WTC11 (cell line): ENCODE results near the gene PIK3R2. TPM values are rescaled to one million over a fixed set of nuclear protein-coding genes. Genes with fewer than 3 reads are reported as not detected.
A peak's percentile ranks its signal among the peaks of the same experiment; 100 is the strongest.

ENCODE experiments used
- ATAC-seq: fragments of 200-7000 bp; cut with Tn5 transposase; 2 replicates; pipeline ENCODE4 v1.10.0; 2021; ENCODE audit warnings: mild to moderate bottlenecking, moderate library complexity
- CTCF ChIA-PET: fragments of 300-600 bp; sonication (Branson Sonifier 250); formaldehyde crosslinking; loops from one replicate; lab custom pipeline; 2021; ENCODE audit warnings: antibody characterized with exemption; lab: Charles Lee
- POLR2A ChIA-PET: fragments of 350-600 bp; sonication (Branson Sonifier 250); formaldehyde crosslinking; loops from one replicate; lab custom pipeline; 2021; ENCODE audit warnings: antibody characterized with exemption; lab: Charles Lee
- DNase-seq: peaks from one replicate; pipeline ENCODE4 v3.0.0; 2021; ENCODE audit warnings: low spot score
- H3K27ac Mint-ChIP-seq: 2 replicates; pipeline ENCODE4 v1.8.0; 2021; ENCODE audit warnings: mixed read lengths
- H3K27me3 Mint-ChIP-seq: 2 replicates; pipeline ENCODE4 v1.8.0; 2021; ENCODE audit warnings: low read depth, mild to moderate bottlenecking, moderate library complexity, mixed read lengths
- H3K36me3 Mint-ChIP-seq: 2 replicates; pipeline ENCODE4 v1.8.0; 2021; ENCODE audit warnings: mixed read lengths
- H3K4me1 Mint-ChIP-seq: 2 replicates; pipeline ENCODE4 v1.8.0; 2022; ENCODE audit warnings: mixed read lengths
- H3K4me3 Mint-ChIP-seq: 2 replicates; pipeline ENCODE4 v1.8.0; 2021; ENCODE audit warnings: mild to moderate bottlenecking, moderate library complexity, mixed read lengths
- H3K9me3 Mint-ChIP-seq: 2 replicates; pipeline ENCODE4 v1.8.0; 2021; ENCODE audit warnings: mixed read lengths
- ARID4B ChIP-seq: sonication (generic); formaldehyde crosslinking; IDR thresholded peaks from 2 replicates; pipeline ENCODE4 v1.8.0; 2023; ENCODE audit warnings: missing genetic modification reagents, mild to moderate bottlenecking, borderline replicate concordance
- ATF1 ChIP-seq: sonication (generic); formaldehyde crosslinking; IDR thresholded peaks from 2 replicates; pipeline ENCODE4 v1.8.1; 2023; ENCODE audit warnings: mild to moderate bottlenecking, moderate library complexity, missing genetic modification reagents
- CREM ChIP-seq: sonication (generic); formaldehyde crosslinking; IDR thresholded peaks from 2 replicates; pipeline ENCODE4 v1.8.1; 2022; ENCODE audit warnings: mild to moderate bottlenecking, missing genetic modification reagents, moderate library complexity
- E2F1 ChIP-seq: sonication (generic); formaldehyde crosslinking; IDR thresholded peaks from 2 replicates; pipeline ENCODE4 v1.8.0; 2022; ENCODE audit warnings: mild to moderate bottlenecking, missing genetic modification reagents
- GTF2I ChIP-seq: fragments of 250-450 bp; sonication (Bioruptor Pico); conservative IDR thresholded peaks from 2 replicates; pipeline ENCODE4 v1.4.0; 2021; ENCODE audit warnings: mild to moderate bottlenecking
- HMGXB4 ChIP-seq: sonication (generic); formaldehyde crosslinking; IDR thresholded peaks from 2 replicates; pipeline ENCODE4 v1.8.1; 2023; ENCODE audit warnings: mild to moderate bottlenecking, moderate library complexity, missing genetic modification reagents
- KAT7 ChIP-seq: sonication (generic); formaldehyde crosslinking; IDR thresholded peaks from 2 replicates; pipeline ENCODE4 v1.8.1; 2023; ENCODE audit warnings: missing genetic modification reagents, mild to moderate bottlenecking, borderline replicate concordance
- MLX ChIP-seq: sonication (generic); formaldehyde crosslinking; IDR thresholded peaks from 2 replicates; pipeline ENCODE4 v1.8.1; 2023; ENCODE audit warnings: mild to moderate bottlenecking, missing genetic modification reagents, moderate library complexity
- MYBL2 ChIP-seq: sonication (generic); formaldehyde crosslinking; IDR thresholded peaks from 2 replicates; pipeline ENCODE4 v1.8.1; 2023; ENCODE audit warnings: mild to moderate bottlenecking, moderate library complexity, missing genetic modification reagents
- NFYB ChIP-seq: sonication (generic); formaldehyde crosslinking; conservative IDR thresholded peaks from 2 replicates; pipeline ENCODE4 v1.8.0; 2022; ENCODE audit warnings: low read depth, missing genetic modification reagents
- RELA ChIP-seq: sonication (generic); formaldehyde crosslinking; IDR thresholded peaks from 2 replicates; pipeline ENCODE4 v1.8.1; 2022; ENCODE audit warnings: missing genetic modification reagents, mild to moderate bottlenecking, borderline replicate concordance
- SMAD3 ChIP-seq: sonication (generic); formaldehyde crosslinking; IDR thresholded peaks from 2 replicates; pipeline ENCODE4 v1.8.0; 2022; ENCODE audit warnings: missing genetic modification reagents, mild to moderate bottlenecking, borderline replicate concordance
- SP1 ChIP-seq: sonication (generic); formaldehyde crosslinking; conservative IDR thresholded peaks from 2 replicates; pipeline ENCODE4 v1.8.1; 2022; ENCODE audit warnings: missing genetic modification reagents
- TP53 ChIP-seq: sonication (generic); formaldehyde crosslinking; IDR thresholded peaks from 2 replicates; pipeline ENCODE4 v1.8.1; 2023; ENCODE audit warnings: mild to moderate bottlenecking, missing genetic modification reagents
- ZBTB21 ChIP-seq: sonication (generic); formaldehyde crosslinking; IDR thresholded peaks from 2 replicates; pipeline ENCODE4 v1.8.1; 2023; ENCODE audit warnings: mild to moderate bottlenecking, missing genetic modification reagents, borderline replicate concordance
- total RNA-seq: library from RNA; stranded (reverse); gene quantifications from 3 replicates; pipeline ENCODE4 v1.2.3, GENCODE V29; 2021
- TF ChIP-seq, protein P1 (sequence below): sonication (generic); formaldehyde crosslinking; conservative IDR thresholded peaks from 2 replicates; pipeline ENCODE4 v1.8.1; 2023; ENCODE audit warnings: mild to moderate bottlenecking, low read depth, missing genetic modification reagents, moderate library complexity
- TF ChIP-seq, protein P2 (sequence below): sonication (generic); formaldehyde crosslinking; IDR thresholded peaks from 2 replicates; pipeline ENCODE4 v1.8.0; 2022; ENCODE audit warnings: mild to moderate bottlenecking, missing genetic modification reagents

PIK3R2 gene
- total RNA-seq, 1 experiment from 2014 or later: 56.9 TPM

- TF ChIP-seq TP53: 0 out of 2 replicates have a peak, but pooled peaks have one; percentile 41
Measured at GRCh38 chr19:18202778-18203407, 49.9 kb downstream of the PIK3R2 start (continued).

DNA sequence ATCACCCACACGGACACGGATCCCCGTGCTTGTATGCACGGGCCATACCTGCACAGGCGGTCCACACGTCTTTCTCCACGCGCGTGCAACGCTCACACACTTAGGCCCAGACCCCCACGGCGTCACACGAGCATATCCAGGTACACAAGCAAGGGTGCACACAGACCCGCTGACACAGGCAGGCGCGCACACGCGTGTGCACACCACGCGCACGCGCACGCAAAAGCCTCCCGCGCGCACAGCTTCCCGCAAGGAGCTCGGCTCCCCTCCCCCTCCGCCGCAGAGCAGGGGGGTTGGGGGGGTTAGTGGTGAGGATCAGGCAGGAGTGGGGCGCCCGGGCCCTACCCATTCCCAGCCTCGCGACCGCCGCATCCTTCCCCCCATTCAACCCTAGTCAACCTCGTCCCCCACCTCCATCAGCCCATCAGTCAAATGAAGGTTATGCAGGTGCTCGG lies 50.5 kb downstream of the PIK3R2 start:
- Mint-ChIP-seq H3K4me1 (peaks cover 19% of the 10 kb centered on the region), H3K27me3 (no peaks in the 10 kb centered on the region), H3K27ac (peak overlapping the region; percentile 95), H3K4me3 (peak overlapping the region; percentile 95), H3K36me3 (peaks cover 24% of the 10 kb centered on the region), H3K9me3 (no peaks in the 10 kb centered on the region)
- TF ChIP-seq RELA (CRISPR knock-in tag) (peak; percentile 31; the same call in 1 of the 2 replicates), KAT7 (CRISPR knock-in tag) (0 out of 2 replicates have a peak, but pooled peaks have one; percentile 60), GTF2I (CRISPR knock-in tag) (no peak), ARID4B (0 out of 2 replicates have a peak, but pooled peaks have one; percentile 3), HMGXB4 (CRISPR knock-in tag) (no peak), MYBL2 (CRISPR knock-in tag) (no peak), ZBTB21 (CRISPR knock-in tag) (peak; percentile 49; the same call in 1 of the 2 replicates), MLX (CRISPR knock-in tag) (no peak)
- TF ChIP-seq, protein P1, sequence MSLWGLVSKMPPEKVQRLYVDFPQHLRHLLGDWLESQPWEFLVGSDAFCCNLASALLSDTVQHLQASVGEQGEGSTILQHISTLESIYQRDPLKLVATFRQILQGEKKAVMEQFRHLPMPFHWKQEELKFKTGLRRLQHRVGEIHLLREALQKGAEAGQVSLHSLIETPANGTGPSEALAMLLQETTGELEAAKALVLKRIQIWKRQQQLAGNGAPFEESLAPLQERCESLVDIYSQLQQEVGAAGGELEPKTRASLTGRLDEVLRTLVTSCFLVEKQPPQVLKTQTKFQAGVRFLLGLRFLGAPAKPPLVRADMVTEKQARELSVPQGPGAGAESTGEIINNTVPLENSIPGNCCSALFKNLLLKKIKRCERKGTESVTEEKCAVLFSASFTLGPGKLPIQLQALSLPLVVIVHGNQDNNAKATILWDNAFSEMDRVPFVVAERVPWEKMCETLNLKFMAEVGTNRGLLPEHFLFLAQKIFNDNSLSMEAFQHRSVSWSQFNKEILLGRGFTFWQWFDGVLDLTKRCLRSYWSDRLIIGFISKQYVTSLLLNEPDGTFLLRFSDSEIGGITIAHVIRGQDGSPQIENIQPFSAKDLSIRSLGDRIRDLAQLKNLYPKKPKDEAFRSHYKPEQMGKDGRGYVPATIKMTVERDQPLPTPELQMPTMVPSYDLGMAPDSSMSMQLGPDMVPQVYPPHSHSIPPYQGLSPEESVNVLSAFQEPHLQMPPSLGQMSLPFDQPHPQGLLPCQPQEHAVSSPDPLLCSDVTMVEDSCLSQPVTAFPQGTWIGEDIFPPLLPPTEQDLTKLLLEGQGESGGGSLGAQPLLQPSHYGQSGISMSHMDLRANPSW (CRISPR knock-in tag): no peak
- POLR2A ChIA-PET: interaction anchor here (0.8 to 4.0 kb wide), 7 partner anchors 17 to 90 kb away, joined by 3 to 34 read pairs (median 10); partner anchors contain the start of gene JUND
- CTCF ChIA-PET: interaction anchor here (0.6 to 9.7 kb wide), 20 partner anchors 10 to 344 kb away, joined by 3 to 369 read pairs (median 4); partner anchors contain the start of genes GDF15, JUND, MPV17L2 and PIK3R2
- ATAC-seq (0 out of 2 replicates have a peak, but pooled peaks have one; percentile 0), DNase-seq (no peak)

DNA sequence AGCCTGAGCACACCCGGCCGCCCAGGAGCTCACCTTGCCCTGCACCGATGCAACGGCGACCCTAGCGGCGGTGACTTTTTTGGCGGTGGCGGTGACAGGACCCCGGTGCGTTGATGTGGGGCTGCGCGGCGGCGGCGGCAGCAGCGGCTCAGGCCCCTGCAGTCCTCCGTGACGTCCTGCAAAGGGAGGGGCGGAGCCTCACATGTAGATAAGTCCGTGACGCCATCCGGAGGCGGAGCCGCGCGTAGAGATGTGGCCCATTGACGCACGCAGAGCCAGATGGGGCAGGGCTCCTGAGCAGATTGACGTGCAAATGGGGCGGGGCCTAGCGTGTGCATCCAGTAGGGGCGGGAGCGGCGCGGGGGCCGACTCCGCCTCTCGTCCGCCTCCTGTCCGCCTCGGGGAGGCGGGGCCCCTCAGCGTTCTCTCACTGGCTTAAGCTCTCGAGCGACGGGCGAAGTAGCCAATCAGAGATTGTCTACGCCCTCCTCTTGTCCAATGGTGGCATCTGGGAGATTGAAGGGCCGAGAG lies 51.0 kb downstream of the PIK3R2 start, which contains the start of gene RAB3A:
RAB3A (minus strand) TSS at position 180 of the 531 bp plus-strand sequence. CDS start 1,302 bp downstream, outside the sequence.
- ATAC-seq: peak; percentile 91
- H3K36me3 Mint-ChIP-seq: peaks cover 20% of the 10 kb centered on the region
- CTCF ChIA-PET: interaction anchor here (0.6 to 9.7 kb wide), 21 partner anchors 11 to 344 kb away, joined by 3 to 369 read pairs (median 4); partner anchors contain the start of genes GDF15, JUND, MPV17L2 and PIK3R2

More for the DNA sequence above, 51.0 kb downstream of the PIK3R2 start, which contains the start of gene RAB3A:
- Mint-ChIP-seq H3K27ac (peak within 1 kb of the TSS; percentile 99), H3K27me3 (no peaks in the 10 kb centered on the region), H3K4me3 (peak within 1 kb of the TSS; percentile 95), H3K9me3 (no peaks in the 10 kb centered on the region), H3K4me1 (peaks cover 22% of the 10 kb centered on the region)
- POLR2A ChIA-PET: interaction anchor here (0.6 to 4.0 kb wide), 8 partner anchors 16 to 620 kb away, joined by 3 to 34 read pairs (median 9); partner anchors contain the start of gene JUND
- TF ChIP-seq, protein P2, sequence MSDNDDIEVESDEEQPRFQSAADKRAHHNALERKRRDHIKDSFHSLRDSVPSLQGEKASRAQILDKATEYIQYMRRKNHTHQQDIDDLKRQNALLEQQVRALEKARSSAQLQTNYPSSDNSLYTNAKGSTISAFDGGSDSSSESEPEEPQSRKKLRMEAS (CRISPR knock-in tag): 0 out of 2 replicates have a peak, but pooled peaks have one; percentile 50
- TF ChIP-seq SP1 (CRISPR knock-in tag) (peak; percentile 94), SMAD3 (CRISPR knock-in tag) (no peak), E2F1 (CRISPR knock-in tag) (no peak), CREM (CRISPR knock-in tag) (no peak; the same call in 1 of the 2 replicates), NFYB (peak; percentile 99), ATF1 (CRISPR knock-in tag) (no peak)
- peak; percentile 100 for DNase-seq
